ENCODE results near the gene ATAD3A. TPM values are rescaled to one million over a fixed set of nuclear protein-coding genes. Genes with fewer than 3 reads are reported as not detected.
A peak's percentile ranks its signal among the peaks of the same experiment; 100 is the strongest.

Gene ATAD3A
- total RNA-seq, 2 donors from 2014 or later: 30.0 to 32.8 TPM

- Histone ChIP-seq H3K4me3 (peak within 1 kb of the TSS; percentile 99 to 100), H3K4me1 (replicated peaks) (peaks cover 5% of the 10 kb centered on the region), H3K27me3 (replicated peaks; ENCODE audit: insufficient read depth) (no peaks in the 10 kb centered on the region), H3K9me3 (no peaks in the 10 kb centered on the region), H3K27ac (peak within 1 kb of the TSS; percentile 97 to 98), H3K36me3 (no peaks in the 10 kb centered on the region)
- DNase-seq (ENCODE audit: low spot score): peak; percentile 89
- intact Hi-C loops (cut with DNase I): loop anchor here (2.0 kb wide), 1 partner anchor 40 kb away; the partner anchor contains the start of gene MIB2
- TF ChIP-seq POLR2AphosphoS5 (IDR thresholded peaks at IDR 0.05): peak; percentile 91
- peak in 1 of 4 experiments; percentile 22 for TF ChIP-seq CTCF (IDR thresholded peaks at IDR 0.05)
- TF ChIP-seq POLR2A (IDR thresholded peaks at IDR 0.05): peak; percentile 60
- under 1% methylated on average over 46 of the region's 87 CpGs for WGBS
Observed at GRCh38 chr1:1574721-1575537, 63.0 kb downstream of the ATAD3A start, which contains the start of gene SSU72. SSU72 (minus strand) TSS chr1:1574863; CDS start chr1:1574557, 306 bp downstream.

GRCh38 chr1:1577367-1578011 lies 65.5 kb downstream of the ATAD3A start:
- no peak for DNase-seq (ENCODE audit: low spot score)
- Histone ChIP-seq H3K27ac (no peak overlapping the region), H3K4me1 (replicated peaks) (peaks cover 5% of the 10 kb centered on the region), H3K9me3 (no peaks in the 10 kb centered on the region), H3K27me3 (replicated peaks; ENCODE audit: insufficient read depth) (no peaks in the 10 kb centered on the region), H3K4me3 (no peak overlapping the region), H3K36me3 (no peaks in the 10 kb centered on the region)
- intact Hi-C loops (cut with DNase I): no loop called here
- 34% methylated on average over 8 of the region's 10 CpGs for WGBS
- no peak for TF ChIP-seq POLR2A (IDR thresholded peaks at IDR 0.05)
- TF ChIP-seq POLR2AphosphoS5 (IDR thresholded peaks at IDR 0.05): no peak
- no peak for TF ChIP-seq CTCF (IDR thresholded peaks at IDR 0.05)

GRCh38 chr1:1578371-1578940 lies 66.5 kb downstream of the ATAD3A start:
- no peaks in the 10 kb centered on the region for H3K27me3 ChIP-seq (replicated peaks; ENCODE audit: insufficient read depth)
- 78% methylated on average over 13 of the region's 13 CpGs for WGBS
- peaks cover 2% of the 10 kb centered on the region for H3K4me1 ChIP-seq (replicated peaks)
- H3K36me3 ChIP-seq: no peaks in the 10 kb centered on the region
- H3K27ac ChIP-seq: no peak overlapping the region
- intact Hi-C loops (cut with DNase I): no loop called here
- no peaks in the 10 kb centered on the region for H3K9me3 ChIP-seq
- no peak for TF ChIP-seq POLR2AphosphoS5 (IDR thresholded peaks at IDR 0.05)
- TF ChIP-seq POLR2A (IDR thresholded peaks at IDR 0.05): no peak
- TF ChIP-seq CTCF (IDR thresholded peaks at IDR 0.05): no peak
- no peak for DNase-seq (ENCODE audit: low spot score)
- H3K4me3 ChIP-seq: no peak overlapping the region

- WGBS: 77% methylated on average over 9 of the region's 9 CpGs
- Histone ChIP-seq H3K9me3 (no peaks in the 10 kb centered on the region), H3K4me1 (replicated peaks) (no peaks in the 10 kb centered on the region), H3K4me3 (no peak overlapping the region), H3K27me3 (replicated peaks; ENCODE audit: insufficient read depth) (no peaks in the 10 kb centered on the region), H3K36me3 (no peaks in the 10 kb centered on the region), H3K27ac (no peak overlapping the region)
- DNase-seq (ENCODE audit: low spot score): no peak
- no peak for TF ChIP-seq POLR2A (IDR thresholded peaks at IDR 0.05)
- no peak for TF ChIP-seq CTCF (IDR thresholded peaks at IDR 0.05)
- no peak for TF ChIP-seq POLR2AphosphoS5 (IDR thresholded peaks at IDR 0.05)
- intact Hi-C loops (cut with DNase I): no loop called here
Observed at GRCh38 chr1:1582585-1583346, 70.8 kb downstream of the ATAD3A start.
